IPS-NIHi7 (cell line): ENCODE data around the gene POLR2E.
"Not testable (repeated sequence)": the region's sequence is repeated elsewhere in the genome, so short reads cannot be mapped to it uniquely, and the experiment has no call there.

Experiments used
- DNase-seq: peaks from one replicate; pipeline ENCODE4 v3.0.0; 2012; ENCODE audit warnings: mixed read lengths; ENCODE audit errors: extremely low spot score

The POLR2E gene

DNA sequence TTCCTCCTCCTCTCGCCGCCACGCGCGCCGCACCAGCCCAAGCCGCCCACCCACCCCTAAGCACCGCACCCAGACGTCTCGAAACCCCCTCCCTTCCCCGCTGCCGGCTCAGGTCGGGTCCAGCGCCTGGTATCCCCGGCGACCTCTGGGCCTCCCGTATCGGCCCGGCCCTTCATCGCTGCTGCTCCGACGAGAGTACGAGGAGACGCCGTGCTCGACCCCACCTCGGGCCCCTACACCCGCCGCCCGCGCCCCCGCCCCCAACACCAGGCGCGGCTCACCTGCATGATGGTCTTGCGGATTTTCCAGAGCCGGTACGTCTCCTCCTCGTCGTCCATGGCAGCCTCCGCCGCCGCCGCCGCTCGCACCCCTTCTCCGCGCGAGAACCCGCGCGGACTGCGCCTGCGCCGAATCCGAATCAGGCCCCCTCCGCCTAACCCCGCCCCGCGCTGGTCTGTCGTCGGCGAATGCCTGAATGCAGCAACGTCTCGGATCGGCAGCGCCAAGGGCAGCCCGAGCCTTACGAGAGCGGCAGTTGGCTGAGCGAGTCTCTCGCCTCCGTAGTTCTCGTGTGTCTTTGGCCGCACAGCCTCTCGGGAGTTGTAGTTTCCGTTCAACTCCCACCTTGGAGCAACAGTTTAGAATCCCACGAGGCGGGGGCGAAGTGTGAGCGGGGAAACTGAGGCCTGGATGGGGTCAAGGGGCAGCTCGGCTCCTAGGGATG is at the start of gene POLR2E:
Gene POLR2E (minus strand): TSS at position 398 of the 724 bp plus-strand sequence. CDS start 60 bp downstream, at position 338.
- DNase-seq = peak; percentile 99

DNA sequence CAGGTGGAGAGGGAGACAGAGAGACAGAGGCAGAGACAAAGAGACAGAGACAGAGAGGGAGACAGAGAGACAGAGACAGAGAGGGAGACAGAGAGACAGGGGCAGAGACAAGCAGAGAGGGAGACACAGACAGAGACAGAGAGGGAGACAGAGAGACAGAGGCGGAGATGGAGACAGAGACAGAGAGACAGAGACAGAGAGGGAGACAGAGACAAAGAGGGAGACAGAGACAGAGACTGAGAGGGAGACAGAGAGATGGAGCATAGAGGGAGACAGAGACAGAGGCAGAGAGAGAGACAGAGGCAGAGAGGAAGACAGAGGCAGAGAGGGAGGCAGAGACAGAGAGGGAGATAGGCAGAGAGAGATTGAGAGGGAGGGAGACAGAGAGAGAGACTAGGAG is 49.6 kb upstream of the POLR2E start:
- DNase-seq = no peak

DNA sequence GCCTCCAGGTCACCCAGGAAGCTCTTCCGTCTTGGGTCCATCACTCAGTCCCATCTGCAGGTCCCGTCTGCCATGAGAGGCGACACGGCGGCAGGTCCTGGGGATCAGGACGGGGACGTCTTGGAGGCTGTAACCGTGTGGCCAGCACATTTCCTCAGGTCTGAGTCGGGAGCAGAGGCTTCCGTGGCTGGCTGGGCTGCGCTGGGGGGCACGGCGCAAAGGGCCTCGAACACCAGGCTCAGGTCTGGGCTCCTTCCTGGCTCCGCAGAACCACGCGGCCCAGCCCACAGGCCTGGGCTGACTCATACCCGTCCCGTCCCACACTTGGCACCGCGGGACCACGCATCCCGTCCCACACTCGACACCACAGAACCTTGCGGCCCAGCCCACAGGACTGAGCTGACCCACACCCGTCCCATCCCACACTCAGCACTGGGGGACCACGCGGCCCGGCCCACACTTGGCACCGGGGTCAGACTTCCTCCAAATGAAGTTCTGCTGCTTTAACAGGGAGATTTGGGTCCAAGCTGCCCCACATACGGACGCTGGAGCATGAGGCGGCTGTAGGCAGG is 48.7 kb upstream of the POLR2E start:
- DNase-seq = no peak

DNA sequence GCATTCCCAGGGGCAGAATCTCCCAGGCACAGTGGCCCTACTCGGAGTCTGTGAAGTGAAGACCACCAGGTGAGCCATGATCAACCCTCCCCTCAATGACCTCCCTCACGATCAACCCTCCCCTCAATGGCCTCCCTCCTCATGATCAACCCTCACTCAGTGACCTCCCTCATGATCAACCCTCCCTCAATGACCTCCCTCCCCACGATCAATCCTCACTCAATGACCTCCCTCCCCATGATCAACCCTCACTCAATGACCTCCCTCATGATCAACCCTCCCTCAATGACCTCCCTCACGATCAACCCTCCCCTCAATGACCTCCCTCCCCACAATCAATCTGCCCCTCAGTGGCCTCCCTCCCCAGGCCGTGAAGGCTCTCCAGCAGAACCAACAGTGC is 46.8 kb upstream of the POLR2E start:
- DNase-seq = no peak

DNA sequence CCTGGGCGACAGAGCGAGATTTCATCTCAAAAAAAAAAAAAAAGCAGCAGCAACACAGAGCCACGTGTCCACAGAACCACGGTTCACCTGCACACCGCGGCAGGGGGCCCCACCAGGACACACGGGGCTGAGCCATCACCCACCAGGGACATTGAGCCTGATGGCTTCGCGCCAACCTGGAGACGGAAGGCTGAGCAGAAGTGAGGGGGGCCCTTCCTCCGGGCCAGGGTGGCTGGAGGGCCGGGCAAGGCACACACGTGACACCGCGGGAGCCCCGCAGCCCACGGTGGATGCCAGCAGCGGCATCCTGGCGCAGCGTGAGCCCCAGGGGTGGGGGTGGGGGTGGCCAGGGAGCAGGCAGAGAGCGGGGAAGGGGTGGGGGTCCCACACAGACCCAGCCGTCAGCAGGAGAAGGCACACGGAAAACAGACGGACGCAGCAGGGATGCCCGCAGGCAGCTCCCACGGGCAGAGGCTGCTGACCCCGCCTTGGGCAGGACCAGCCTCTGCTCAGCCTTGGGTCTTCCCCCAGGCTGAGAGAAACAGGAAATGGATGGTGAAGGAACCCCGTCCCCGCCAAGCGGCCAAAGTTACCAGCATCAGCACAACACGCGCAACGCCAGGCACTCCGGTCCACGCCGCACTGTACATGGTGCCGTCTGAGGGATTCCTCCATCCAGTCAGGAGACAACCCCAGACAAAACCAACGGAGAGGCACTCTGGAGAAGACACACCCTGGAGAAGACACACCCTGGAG is 45.3 kb upstream of the POLR2E start:
- DNase-seq = no peak

DNA sequence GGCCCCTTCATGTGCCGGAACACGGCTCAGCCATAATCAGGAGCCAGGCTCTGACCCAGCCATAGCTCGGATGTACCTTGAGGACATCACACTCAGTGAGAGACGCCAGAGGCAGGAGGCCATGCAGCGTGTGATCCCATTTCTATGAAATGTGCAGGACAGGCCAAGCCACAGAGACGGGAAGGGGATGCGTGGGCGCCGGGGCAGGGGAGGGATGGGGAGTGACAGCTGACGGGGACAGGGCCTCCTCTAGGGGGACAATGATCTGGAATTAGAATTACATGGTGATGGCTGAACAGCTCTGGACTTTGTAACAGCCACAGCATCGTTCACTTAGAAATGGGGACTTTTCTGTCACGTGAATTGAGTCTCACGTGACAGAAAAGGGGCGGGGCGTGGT is 44.0 kb upstream of the POLR2E start:
- DNase-seq = no peak

DNA sequence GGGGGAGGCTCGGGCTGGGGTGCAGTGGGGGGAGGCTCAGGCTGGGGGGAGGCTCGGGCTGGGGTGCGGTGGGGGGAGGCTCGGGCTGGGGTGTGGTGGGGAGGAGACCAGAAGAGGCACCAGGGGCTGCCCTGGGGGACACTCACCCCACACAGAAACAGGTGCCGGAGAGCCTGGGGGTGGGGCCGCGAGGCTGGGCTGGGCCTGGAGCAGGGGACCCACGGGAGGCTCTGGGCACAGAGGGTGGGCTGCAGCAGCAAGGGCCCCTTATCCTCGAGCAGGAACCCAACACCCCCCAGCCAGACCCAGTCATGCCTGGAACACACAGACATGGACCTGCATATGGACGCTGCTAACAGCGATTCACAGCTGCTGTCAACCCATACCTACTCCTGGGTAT is 42.9 kb upstream of the POLR2E start:
- DNase-seq = no peak

DNA sequence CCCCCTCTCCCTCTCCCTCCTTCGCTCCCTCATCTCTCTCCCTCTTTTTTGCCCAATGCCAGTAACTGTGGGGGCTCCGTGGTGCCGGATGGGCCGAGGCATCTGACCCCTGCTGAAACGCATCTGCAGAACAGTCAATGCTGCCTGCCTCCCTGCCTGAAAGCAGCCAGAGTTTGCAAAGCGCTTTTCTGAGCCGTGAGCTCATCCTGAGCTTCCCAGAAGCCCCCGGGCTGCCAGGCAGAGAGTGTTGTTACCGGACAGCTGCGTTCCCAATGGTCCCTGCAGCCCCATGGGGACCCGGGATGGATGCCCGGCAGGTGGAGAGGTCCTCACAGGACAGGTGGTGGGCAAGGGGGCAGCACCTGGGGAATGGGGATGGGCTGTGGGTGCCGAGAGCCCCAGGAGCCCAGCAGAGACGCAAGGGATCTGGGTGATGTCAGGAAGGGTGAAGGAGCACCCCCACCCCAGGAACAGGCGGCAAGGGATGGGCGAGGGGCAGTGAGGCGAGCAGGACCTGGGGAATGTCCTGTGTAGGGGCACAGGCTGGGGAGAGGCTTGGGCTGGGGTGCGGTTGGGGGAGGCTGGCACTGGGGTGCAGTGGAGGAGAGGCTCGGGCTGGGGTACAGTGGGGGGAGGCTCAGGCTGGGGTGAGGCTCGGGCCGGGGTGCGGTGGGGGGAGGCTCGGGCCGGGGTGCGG is 41.6 kb upstream of the POLR2E start:
- DNase-seq = no peak

DNA sequence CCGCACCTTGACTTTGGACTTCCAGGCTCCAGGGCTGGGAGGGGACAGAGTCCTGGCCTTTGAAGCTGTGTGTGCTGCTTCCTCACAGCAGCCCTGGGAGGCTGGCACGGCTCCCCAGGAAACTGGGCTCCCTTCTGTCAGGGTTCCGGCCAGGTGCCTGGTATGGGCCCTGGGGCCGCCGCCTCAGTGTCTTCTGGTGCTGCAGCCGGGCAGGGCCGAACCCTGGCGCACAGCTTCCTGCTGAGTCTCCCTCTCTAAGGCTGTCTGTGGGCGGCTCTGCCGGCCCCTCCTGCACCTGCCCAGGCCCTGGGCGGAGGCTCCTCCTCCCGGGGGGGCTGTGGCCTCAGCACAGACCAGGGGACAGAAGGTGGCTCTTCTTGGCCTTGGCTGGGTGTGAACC is 41.0 kb upstream of the POLR2E start:
- no peak for DNase-seq

DNA sequence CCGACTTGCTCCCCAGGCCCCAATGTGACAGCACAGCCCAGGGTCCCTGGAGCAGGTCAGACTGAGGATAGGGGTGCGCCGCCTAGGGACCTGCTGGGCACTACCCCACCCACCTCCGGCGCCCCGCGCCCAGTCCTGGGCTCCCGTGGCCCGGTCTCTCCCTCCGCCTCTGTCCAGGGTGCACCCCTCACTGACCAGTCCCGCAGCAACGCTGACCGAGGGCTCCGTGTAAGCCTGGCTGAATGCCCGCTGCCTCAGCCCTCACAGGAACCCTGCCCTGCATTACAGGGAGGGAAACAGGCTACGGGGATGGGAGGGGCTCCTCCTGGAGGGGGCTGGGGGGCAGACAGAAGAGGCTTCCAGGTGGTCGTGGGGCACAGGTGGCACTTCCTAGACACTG is 40.3 kb upstream of the POLR2E start:
- no peak for DNase-seq

DNA sequence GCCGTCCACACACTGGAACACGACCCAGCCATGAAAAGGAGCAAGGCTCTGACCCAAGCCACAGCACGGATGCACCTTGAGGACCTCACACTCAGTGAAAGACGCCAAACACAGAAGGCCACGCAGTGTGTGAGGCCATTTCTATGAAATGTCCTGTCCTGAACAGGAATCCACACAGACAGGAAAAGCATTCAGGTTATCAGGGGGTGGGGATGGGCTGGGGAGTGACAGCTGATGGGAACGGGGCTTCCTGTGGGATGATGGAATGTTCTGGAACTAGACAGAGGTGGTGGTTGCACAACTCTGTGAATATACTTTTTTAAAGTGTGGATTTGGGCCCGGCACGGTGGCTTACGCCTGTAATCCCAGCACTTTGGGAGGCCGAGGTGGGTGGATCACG is 39.3 kb upstream of the POLR2E start:
- DNase-seq = no peak

DNA sequence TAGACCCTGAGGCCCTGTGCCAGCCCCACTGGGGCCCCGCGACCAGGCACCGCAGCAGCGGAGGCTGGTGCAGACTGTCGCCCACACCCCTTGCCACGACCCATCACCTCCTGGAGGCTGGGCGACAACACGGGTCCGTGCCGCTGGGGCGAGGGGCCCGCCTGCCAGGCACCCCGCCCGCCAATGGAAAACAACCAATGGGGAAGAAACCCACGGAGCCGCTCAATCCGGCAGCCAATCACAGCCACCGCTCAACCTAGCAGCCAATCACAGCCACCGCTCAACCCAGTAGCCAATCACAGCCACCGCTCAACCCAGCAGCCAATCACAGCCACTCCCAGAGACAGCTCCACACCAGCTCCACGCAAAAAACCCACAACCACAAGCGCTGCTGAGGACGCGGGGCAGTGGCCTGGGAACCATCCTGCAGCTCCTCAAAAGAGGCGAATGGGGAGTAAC is 38.3 kb upstream of the POLR2E start:
- peak; percentile 85 for DNase-seq

DNA sequence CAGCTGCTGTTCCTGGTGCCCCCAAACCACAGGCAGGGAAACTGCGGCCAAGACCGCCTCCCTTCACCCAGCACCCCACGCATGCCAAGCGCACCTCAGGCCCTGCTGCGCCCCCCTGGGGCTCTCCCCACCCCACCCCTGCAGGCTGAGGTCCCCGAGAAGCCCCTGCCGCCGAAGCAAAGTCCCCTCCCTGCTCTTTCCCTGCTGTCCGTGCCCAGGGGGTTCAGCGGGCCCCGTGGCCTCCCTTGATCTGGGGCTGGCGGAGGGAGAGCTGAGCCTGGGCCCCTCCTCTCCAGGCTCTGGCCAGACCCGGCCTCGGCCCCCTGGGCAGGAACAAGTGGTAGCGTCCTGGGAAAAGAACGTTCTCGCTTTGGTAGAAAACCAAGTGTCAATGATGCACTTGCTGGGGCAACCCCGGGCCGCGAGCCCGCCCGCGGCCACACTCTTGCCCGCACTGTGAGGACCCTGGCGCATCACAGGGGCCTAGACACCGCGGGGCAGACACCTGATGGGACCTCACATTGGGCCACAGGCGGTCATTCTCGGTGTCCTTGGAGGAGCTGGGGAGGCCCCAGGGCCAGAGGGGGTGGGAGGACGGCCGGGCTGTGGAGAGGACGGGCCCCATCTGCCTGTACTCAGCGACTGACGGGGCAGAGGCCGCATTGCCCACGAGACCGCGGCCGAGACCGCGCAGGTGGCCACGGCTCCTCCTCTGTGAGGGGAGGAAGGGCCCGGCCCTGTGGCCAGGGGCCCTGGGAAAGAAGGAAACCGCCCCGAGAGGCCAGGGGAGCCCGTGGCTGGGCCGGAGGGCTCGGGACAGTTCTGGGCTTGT is 37.6 kb upstream of the POLR2E start:
- DNase-seq = no peak

DNA sequence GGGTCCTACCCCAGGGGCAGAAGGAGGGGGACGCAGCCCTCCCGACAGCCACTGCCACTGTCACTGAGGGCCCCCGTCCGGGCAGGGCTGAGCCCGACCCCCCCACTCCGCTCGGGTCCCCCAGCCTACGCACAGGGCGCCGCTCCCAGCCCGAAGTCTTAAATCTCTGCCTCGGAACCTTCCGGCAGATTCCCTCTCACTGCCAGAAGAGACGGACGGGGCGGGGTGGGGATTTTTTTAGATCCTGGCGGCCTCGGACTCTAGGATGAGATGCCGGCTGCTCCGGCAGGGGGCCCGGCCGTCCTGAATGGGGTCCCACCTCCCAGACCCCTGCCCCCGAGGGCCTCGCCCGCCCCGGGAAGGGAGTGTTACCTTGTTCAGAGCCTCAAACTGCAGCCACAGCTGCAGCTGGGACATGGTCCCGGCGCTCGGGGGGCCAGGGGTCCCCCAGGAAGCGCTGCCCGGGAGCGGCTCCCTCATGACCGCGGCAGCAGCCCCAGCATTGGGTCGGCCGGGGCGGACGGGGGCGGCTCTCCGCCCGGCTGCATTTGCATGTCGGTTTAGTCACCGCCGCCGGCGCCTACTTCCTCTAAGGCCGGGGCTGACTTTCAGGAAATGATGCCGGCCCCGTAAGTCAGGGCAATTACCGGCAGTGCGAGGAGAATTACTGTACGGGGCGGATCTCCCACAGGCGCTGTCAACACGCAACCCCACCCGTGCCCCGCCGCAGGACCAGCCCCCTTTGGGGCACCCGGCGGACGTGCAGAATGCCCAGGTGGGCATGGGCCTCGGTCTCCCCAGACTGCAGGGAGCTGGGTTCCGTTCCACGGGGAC is 36.8 kb upstream of the POLR2E start:
- peak; percentile 81 for DNase-seq

DNA sequence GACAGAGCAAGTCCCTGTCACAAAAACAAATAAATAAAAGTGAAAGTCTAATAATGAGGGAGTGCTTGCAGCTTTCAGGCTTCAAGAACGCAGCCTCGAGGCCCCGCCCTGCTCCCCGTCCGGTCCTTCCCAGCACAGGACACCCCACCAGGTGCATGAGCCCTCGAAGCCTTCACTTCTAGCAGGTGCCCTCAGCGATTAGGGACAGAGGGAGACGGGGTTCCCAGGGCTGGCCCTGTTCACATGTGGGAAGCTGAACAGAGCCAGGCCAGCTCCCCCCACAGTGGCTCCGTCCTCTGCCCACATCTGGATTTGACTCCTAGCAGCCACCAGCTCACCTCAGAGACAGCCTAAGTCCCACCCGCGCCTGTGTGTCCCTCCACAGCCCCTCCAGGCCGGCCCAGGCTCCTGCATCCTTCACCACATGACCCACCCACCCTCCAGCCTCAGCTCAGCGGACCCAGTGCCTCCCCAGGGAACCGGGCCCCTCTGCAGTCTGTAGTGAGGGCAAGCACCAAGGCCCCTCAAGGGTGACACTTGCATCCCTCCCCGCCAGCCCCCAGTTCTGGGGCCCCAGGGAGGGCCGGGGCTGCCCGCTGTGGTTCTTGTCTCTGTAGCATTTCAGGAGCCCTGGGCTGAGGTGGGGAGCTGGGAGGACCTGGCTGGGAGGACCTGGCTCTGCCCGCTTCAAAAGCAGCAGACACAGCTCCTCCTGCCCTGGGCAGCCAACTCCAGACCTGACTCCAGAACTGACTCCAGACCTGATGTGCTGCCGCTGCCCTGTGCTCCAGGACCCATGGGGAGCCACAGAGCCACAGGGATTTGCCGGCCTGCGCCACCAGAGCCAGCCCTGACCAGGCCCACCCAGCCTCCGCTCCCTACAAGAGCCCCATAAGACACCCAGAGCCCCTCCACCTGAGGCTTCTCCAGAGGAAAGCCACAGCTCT is 35.9 kb upstream of the POLR2E start:
- DNase-seq = no peak

DNA sequence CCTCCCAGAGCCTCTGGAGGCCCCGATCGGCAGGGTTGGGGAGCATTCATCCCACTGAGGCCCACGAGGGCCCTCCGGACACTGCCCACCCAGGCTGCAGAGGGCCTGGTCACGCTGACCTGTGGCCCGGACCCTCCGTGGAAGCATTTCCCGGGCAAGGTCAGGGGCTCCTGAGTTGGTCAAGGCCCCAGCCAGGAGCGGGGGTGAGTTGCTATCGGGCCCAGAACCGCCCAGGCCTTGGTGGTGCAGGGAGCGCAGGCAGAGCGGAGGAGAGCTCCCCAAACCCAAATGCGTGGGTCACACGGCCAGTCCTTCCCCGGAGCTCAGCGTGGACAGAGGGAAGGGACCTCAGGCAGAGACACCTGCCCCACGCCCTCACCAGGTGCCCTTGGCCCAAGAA is 34.4 kb upstream of the POLR2E start:
- no peak for DNase-seq

DNA sequence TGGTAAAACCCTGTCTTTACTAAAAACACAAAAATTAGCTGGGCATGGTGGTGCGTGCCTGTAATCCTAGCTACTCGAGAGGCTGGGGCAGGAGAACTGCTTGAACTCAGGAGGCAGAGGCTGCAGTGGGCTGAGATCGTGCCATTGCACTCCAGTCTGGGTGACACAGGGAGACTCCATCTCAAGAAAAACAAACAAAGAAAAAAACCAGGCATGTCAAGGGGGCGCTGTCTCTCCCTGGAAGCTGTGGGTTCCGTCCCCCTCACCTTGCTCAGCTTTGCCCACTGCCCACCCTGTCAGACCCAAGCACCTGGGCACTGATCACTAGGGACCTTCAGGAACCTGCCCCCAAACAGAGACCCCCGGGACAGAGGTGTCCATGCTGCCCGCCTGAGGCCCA is 33.9 kb upstream of the POLR2E start:
- DNase-seq = not testable (repeated sequence)

DNA sequence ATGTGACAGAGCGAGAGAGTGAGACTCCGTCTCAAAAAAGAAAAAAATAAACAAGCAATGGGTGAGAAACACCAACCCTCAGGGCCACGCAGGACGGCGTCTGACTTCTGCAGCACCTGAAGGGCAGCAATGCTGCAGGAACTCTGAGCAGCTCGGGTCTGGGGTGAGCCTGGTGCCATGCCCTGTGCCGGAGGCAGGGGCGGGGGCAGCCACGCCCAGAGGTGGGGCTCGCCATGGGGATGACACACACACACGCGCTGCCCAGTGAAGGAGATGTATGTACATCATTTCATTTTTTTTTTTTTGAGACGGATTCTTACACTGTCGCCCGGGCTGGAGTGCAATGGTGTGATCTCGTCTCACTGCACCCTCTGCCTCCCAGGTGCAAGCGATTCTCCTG is 32.9 kb upstream of the POLR2E start:
- DNase-seq = no peak

DNA sequence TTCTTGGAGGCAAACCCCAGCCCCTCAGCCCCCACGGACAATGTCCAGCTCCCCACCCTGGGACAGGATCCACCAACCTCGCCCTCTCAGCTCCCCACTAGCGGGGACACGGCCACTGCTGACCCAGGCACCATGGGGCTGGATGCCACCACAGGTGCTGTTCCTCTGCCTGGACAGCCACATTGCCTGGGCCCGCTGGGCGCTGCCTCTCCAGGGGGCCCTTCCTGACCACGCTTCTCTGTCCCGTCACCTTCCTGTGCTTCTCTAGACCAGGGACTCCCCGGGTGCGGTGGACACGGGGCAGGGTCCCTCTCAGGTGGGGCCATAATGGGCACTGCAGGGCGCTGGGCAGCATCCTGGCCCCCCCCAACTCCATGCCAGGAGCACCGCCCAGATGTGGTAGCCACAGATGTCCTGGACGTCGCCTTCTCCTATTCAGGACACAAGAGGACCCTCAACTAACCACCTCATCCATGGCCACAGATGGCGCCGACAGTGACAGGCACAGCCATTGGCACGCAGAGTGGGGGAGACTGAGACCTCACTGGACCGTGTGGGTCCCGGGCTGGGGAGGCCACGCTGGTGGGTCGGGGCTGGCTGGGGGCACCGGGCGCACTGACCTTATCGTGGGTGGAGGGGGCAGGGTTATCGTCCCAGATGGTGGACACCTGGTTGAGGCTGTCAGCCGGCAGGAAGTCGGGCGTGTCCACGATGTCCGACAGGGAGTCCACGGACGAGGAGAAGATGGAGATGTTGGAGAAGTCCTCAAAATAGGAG is 32.0 kb upstream of the POLR2E start:
- DNase-seq = no peak
